ENCODE data around the gene GUCY1A2. TPM values are rescaled to one million over a fixed set of nuclear protein-coding genes. Genes with fewer than 3 reads are reported as not detected.
"Not testable (repeated sequence)": the region's sequence is repeated elsewhere in the genome, so short reads cannot be mapped to it uniquely, and the experiment has no call there.

GUCY1A2 gene
- total RNA-seq, 1 donor: under 0.01 TPM

- Histone ChIP-seq H2AFZ (ENCODE audit: low read length) (no peak overlapping the region), H3K79me2 (ENCODE audit: insufficient read depth, low read length) (no peaks in the 10 kb centered on the region), H4K20me1 (ENCODE audit: insufficient read depth, low read length) (no peaks in the 10 kb centered on the region), H3K4me1 (ENCODE audit: insufficient read depth, low read length) (no peaks in the 10 kb centered on the region), H3K27me3 (ENCODE audit: insufficient read depth, low read length) (no peaks in the 10 kb centered on the region), H3K4me3 (ENCODE audit: insufficient read depth, low read length) (no peak overlapping the region), H3K36me3 (ENCODE audit: insufficient read depth, low read length) (no peaks in the 10 kb centered on the region), H3K27ac (ENCODE audit: low read depth, low read length) (no peak overlapping the region), H3K4me2 (ENCODE audit: insufficient read depth, low read length) (no peak overlapping the region), H3K9me3 (ENCODE audit: low read depth, low read length) (no peaks in the 10 kb centered on the region)
- no peak for DNase-seq (ENCODE audit: insufficient read length, low spot score, missing footprints)
- no peak for TF ChIP-seq CTCF (IDR thresholded peaks at IDR 0.05; ENCODE audit: extremely low read depth, low read depth, low read length)
These were observed 232.2 kb downstream of the GUCY1A2 start for GRCh38 chr11:106785913-106786650.

GRCh38 chr11:106777302-106777701 lies 241.0 kb downstream of the GUCY1A2 start:
- not testable (repeated sequence) for H3K4me1 ChIP-seq (ENCODE audit: insufficient read depth, low read length); H2AFZ ChIP-seq (ENCODE audit: low read length); H3K27me3 ChIP-seq (ENCODE audit: insufficient read depth, low read length); H3K79me2 ChIP-seq (ENCODE audit: insufficient read depth, low read length); DNase-seq (ENCODE audit: insufficient read length, low spot score, missing footprints); H3K4me3 ChIP-seq (ENCODE audit: insufficient read depth, low read length); H3K27ac ChIP-seq (ENCODE audit: low read depth, low read length); H4K20me1 ChIP-seq (ENCODE audit: insufficient read depth, low read length); H3K36me3 ChIP-seq (ENCODE audit: insufficient read depth, low read length); H3K9me3 ChIP-seq (ENCODE audit: low read depth, low read length); H3K4me2 ChIP-seq (ENCODE audit: insufficient read depth, low read length)

DNA sequence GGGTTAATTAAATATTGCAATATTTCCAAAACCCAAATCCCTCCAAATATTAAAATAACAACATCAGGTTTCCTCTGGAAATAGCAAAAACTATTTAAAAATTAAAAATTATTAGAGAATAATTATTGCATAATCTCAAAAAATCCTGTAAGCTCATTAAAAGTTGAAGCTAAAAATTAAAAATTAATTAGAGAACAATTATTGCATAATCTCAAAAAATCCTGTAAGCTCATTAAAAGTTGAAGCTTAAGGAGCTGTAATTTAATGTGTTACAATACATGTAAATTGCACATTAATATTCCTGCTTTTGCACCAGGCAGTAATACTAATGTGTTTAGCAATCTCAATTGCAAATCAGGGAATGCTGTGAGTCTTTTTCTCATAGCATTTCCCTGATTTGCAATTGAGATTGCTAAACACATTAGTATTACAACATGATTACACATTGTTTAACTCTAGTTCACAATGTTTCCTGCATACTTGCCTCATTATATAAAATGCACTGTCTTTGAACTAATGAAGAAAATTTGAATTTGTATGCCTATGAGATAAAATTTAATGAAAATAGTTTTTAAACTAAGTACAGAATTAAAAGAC lies 247.7 kb downstream of the GUCY1A2 start:
- no peaks in the 10 kb centered on the region for H3K27me3 ChIP-seq (ENCODE audit: insufficient read depth, low read length)

DNA sequence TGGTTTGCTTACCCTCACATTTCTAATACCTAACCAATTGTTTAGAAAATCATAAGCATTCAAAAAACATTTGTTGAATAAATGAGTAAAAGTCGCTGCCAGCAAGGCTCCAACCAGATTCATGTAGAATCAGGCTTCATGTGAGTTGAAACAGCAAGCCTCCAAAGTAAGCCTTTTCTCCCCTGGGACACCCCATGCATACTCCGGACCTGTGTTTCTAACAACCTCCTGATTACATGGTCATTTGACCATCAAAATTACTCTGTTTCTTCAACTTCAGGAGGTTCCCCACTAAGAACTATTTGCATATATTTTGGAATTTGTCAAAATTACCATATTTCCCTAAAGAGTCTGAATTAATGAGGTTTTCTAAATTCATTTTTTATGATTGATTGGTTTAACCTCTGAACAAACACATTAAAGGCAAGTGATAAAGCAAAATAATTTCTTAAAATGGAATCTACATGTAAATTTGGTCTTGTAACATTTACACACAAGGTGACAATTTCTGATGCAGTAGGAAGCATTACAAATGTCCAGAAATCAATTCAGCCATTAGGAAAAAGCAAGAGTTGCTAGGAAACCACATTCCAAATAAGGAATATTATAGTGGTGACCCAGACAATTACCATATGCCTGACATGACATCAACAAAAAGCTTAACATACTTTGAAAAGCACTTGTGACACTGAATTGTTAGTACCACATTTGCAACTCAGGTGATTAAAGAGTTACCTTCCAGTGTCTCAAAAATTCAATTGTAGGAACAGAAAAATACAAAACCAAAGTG lies 252.6 kb downstream of the GUCY1A2 start:
- DNase-seq (ENCODE audit: insufficient read length, low spot score, missing footprints): peak; percentile 3
- Histone ChIP-seq H3K4me1 (ENCODE audit: insufficient read depth, low read length) (no peaks in the 10 kb centered on the region), H4K20me1 (ENCODE audit: insufficient read depth, low read length) (no peaks in the 10 kb centered on the region), H3K36me3 (ENCODE audit: insufficient read depth, low read length) (no peaks in the 10 kb centered on the region), H3K27me3 (ENCODE audit: insufficient read depth, low read length) (no peaks in the 10 kb centered on the region), H2AFZ (ENCODE audit: low read length) (no peak overlapping the region), H3K79me2 (ENCODE audit: insufficient read depth, low read length) (no peaks in the 10 kb centered on the region), H3K4me2 (ENCODE audit: insufficient read depth, low read length) (no peak overlapping the region), H3K27ac (ENCODE audit: low read depth, low read length) (no peak overlapping the region), H3K4me3 (ENCODE audit: insufficient read depth, low read length) (no peak overlapping the region), H3K9me3 (ENCODE audit: low read depth, low read length) (no peaks in the 10 kb centered on the region)
- no peak for TF ChIP-seq CTCF (IDR thresholded peaks at IDR 0.05; ENCODE audit: extremely low read depth, low read depth, low read length)

More for the DNA sequence above, 247.7 kb downstream of the GUCY1A2 start:
- no peaks in the 10 kb centered on the region for H3K79me2 ChIP-seq (ENCODE audit: insufficient read depth, low read length)
- DNase-seq (ENCODE audit: insufficient read length, low spot score, missing footprints): no peak
- no peak for TF ChIP-seq CTCF (IDR thresholded peaks at IDR 0.05; ENCODE audit: extremely low read depth, low read depth, low read length)
- H3K4me3 ChIP-seq (ENCODE audit: insufficient read depth, low read length): no peak overlapping the region
- H4K20me1 ChIP-seq (ENCODE audit: insufficient read depth, low read length): no peaks in the 10 kb centered on the region
- no peaks in the 10 kb centered on the region for H3K9me3 ChIP-seq (ENCODE audit: low read depth, low read length)
- H2AFZ ChIP-seq (ENCODE audit: low read length): no peak overlapping the region
- H3K4me1 ChIP-seq (ENCODE audit: insufficient read depth, low read length): no peaks in the 10 kb centered on the region
- H3K4me2 ChIP-seq (ENCODE audit: insufficient read depth, low read length): no peak overlapping the region
- H3K27ac ChIP-seq (ENCODE audit: low read depth, low read length): no peak overlapping the region
- no peaks in the 10 kb centered on the region for H3K36me3 ChIP-seq (ENCODE audit: insufficient read depth, low read length)
